HL-60 (cell line): ENCODE data around the gene BPIFB3.

Source experiments
- GABPA ChIP-seq: IDR thresholded peaks from 2 replicates; pipeline ENCODE4 v1.6.1; 2012; ENCODE audit warnings: low read depth
- POLR2AphosphoS5 ChIP-seq: IDR thresholded peaks from 2 replicates; pipeline ENCODE4 v1.6.1; 2012; ENCODE audit warnings: low read depth
- SPI1 ChIP-seq: IDR thresholded peaks from 2 replicates; pipeline ENCODE4 v1.6.1; 2012; ENCODE audit warnings: low read depth, mild to moderate bottlenecking, borderline replicate concordance
- TF ChIP-seq, protein P1 (sequence below): IDR thresholded peaks from one replicate; pipeline ENCODE4 v1.5.1; 2011; ENCODE audit warnings: low read length, control low read depth, inconsistent platforms; ENCODE audit not compliant: insufficient read depth

DNA sequence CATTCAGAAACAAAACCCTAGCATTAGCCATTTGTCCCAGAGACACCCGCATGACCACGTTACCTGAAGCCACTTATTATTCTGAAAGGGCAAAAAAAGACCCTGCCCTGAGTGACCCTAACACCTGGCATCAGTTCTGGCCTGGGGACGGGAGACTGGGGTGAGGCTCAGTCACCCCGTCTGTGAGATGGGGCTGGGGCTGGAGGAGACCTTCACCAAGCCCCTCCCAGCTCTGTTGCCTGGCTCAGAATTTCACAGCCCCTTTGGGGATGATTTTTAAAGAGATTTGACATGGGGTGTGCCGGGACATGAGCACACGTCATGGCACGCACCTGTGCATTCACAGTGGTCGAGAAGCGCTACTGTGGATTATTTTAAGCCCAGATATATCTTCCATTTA lies 23.6 kb upstream of the BPIFB3 start:
- TF ChIP-seq, protein P1, sequence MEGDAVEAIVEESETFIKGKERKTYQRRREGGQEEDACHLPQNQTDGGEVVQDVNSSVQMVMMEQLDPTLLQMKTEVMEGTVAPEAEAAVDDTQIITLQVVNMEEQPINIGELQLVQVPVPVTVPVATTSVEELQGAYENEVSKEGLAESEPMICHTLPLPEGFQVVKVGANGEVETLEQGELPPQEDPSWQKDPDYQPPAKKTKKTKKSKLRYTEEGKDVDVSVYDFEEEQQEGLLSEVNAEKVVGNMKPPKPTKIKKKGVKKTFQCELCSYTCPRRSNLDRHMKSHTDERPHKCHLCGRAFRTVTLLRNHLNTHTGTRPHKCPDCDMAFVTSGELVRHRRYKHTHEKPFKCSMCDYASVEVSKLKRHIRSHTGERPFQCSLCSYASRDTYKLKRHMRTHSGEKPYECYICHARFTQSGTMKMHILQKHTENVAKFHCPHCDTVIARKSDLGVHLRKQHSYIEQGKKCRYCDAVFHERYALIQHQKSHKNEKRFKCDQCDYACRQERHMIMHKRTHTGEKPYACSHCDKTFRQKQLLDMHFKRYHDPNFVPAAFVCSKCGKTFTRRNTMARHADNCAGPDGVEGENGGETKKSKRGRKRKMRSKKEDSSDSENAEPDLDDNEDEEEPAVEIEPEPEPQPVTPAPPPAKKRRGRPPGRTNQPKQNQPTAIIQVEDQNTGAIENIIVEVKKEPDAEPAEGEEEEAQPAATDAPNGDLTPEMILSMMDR, result no peak
- TF ChIP-seq POLR2AphosphoS5, result no peak
- TF ChIP-seq GABPA, result no peak
- TF ChIP-seq SPI1, result no peak
